Fibroblast of gingiva (primary cell): Measurements from ENCODE around the gene ARHGAP11A.

Source experiments
- DNase-seq: peaks from one replicate; pipeline ENCODE4 v3.0.0-alpha.2; 2011; ENCODE audit warnings: low read depth

Gene ARHGAP11A

DNA sequence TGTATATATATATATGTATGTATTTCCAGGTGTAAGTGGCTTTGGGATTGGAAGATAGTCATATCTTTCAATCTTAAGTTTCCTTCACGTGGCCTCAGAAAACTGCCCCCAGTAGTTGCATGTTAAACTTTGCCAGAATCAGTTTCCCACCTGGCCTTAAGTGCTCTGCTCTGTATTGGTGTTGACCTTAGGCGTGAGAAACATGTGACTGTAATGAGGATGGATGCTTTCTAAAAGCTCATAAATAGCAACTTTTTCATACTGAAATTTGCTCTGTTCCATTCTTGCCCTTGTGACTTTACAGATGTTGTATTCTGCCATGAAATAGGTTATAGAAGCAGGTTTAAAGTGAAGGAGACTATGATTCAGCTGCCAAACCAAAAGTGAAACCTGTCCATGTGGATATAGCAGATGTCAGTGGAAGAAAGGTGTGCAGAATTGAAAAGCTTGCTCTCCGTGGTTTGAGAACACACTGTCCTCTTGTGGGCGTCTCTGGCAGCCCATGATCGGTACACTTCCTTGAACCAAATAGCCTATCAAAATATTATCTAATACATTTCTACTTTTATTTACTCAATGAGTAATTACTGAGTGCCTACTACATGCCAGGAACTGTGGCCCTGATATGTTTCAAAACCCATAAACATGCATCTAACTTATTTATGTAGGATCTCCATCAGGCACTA, 42.0 kb downstream of the ARHGAP11A start:
- no peak for DNase-seq

- no peak for DNase-seq
Observed at GRCh38 chr15:32657941-32658340, 42.6 kb downstream of the ARHGAP11A start.

DNA sequence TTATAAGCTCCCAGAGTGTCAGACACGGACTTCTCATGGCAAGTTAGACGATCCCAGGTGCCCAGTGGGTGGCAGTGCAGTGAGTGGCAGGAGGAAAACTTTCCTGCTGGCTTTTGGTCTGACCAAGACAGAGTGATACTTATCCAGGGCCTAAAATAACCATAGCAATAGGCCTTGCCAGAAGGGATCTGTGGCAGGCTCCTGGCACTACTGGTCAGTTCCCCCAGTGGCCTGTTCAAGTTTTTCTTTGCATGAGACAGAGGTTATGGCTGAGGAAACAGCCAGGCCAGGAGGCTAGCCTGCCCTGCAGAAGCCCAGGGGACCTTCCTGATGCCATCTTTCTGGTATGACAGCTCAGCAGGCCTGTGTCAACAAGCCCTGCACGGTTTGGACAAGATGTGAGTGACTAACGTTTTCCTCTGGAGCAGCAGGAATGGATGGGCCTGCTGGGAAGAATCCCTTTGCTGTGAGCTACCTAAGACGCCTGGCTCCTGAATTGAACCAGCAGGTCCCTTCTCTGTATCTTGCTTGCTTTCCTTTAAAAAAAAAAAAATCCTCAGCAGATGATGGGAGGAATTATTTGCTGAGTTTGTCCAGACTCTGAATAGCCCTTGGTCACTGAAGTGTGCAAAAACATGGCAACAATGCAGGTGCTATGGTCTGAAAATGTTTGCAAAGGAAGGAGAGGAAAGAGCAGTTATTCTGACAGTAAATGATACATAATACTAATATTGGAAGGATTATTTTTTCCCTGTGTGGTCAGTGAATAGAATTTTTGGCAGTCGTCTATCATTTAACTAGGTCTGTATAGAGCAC, 44.2 kb downstream of the ARHGAP11A start:
- DNase-seq: peak; percentile 96

- DNase-seq: no peak
Observed at GRCh38 chr15:32663671-32664070, 48.4 kb downstream of the ARHGAP11A start.

DNA sequence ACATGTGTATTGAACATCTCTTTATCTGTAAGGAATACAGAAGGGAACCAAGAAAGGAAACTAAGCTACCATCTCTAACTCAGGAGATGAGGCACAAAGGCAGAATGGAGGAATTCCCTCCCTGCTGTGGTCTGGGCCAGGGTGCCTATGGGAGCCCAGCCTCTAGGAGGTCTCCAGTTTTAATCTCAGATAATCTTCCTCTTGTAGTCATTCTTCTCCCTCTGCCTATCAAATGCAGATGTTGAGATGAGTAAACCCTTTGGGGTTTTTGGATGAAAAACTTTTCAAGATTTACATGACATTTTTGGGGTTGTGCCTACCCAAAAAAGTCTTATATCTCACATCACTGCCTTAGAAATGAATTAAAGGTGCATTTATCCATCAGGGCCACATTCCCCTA, 49.5 kb downstream of the ARHGAP11A start:
- DNase-seq: no peak

DNA sequence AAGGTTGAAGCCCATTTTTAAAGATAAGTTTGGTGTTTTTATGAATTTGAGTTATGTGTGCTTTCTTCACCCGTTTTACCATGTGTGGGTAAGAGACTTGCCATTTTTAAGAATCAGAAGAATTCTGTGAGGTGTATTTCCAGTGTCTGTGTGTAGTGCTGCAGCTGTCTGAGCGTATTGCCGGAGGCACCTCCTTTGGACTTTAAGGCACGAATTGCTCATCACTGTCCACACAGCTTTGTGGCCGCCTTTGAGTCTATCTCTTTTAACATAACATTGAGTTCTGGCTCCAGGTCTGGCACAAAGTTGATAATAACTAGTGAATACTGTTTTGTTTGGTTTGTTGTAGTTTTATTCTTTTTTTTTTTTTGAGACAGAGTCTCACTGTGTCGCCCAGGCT, 52.0 kb downstream of the ARHGAP11A start:
- no peak for DNase-seq

GRCh38 chr15:32668942-32669341, 53.6 kb downstream of the ARHGAP11A start:
- no peak for DNase-seq

- peak; percentile 97 for DNase-seq
Observed at GRCh38 chr15:32669896-32670611, 54.8 kb downstream of the ARHGAP11A start.

- peak; percentile 64 for DNase-seq
Observed at GRCh38 chr15:32670623-32671022, 55.3 kb downstream of the ARHGAP11A start.

- peak; percentile 85 for DNase-seq
Observed at GRCh38 chr15:32671339-32672325, 56.3 kb downstream of the ARHGAP11A start.

GRCh38 chr15:32674681-32675080, 59.4 kb downstream of the ARHGAP11A start:
- peak; percentile 58 for DNase-seq

- DNase-seq: no peak
Observed at GRCh38 chr15:32675466-32675865, 60.2 kb downstream of the ARHGAP11A start.

- no peak for DNase-seq
Observed at GRCh38 chr15:32676169-32676568, 60.9 kb downstream of the ARHGAP11A start.

- DNase-seq: peak; percentile 78
Observed at GRCh38 chr15:32677238-32677750, 62.0 kb downstream of the ARHGAP11A start.

GRCh38 chr15:32679298-32679690, 64.0 kb downstream of the ARHGAP11A start:
- no peak for DNase-seq

GRCh38 chr15:32682569-32682968, 67.3 kb downstream of the ARHGAP11A start:
- peak; percentile 93 for DNase-seq

DNA sequence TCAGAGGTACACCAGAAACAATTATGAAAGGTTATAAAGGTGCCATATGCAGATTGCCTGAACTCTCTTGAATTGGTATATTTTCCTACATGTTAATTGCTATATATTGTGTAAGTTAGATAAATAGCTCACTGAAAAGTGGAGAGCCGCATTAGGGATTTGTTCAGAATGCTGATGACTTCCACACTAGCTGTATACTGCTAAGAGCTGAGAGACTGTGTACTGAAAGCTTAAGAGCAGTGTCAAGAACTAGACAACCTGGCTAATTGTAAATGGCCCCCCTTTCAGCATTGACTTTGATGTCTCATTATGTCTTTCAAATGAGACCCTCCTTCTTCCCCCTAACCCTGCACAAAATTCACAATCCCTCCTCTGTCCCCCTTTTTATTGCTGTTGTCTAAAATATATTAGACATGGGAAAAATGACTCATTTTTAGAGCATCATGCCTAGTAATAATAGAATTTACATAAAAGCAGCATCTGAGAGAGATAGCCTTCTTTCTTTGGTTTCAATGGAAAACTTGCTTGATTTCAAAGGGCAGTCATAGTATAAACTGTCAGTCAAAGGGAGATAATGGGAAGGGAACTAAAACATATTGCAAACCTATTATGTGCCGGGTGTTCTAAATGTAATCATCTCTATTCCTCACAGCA, 67.8 kb downstream of the ARHGAP11A start:
- no peak for DNase-seq

- peak; percentile 90 for DNase-seq
Observed at GRCh38 chr15:32683906-32684584, 68.7 kb downstream of the ARHGAP11A start.

GRCh38 chr15:32685576-32685975, 70.3 kb downstream of the ARHGAP11A start:
- DNase-seq: peak; percentile 52

DNA sequence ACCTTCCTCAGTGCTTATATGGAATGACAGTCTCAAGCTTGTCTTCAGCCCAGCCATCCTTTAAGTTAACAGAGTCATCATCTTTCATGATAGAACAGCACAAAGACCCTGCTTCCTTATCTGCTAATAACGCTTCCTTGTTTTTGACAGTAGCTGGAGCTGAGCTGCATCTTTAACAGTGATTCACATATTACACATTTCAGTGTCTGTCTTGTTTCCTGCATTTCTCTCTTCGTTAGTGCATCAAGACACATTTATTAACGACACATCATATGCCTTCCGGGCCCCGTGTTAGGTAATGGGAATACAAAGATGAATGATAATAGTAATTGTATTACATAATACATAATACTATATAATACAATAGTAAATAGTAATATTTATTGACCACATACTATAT, 72.3 kb downstream of the ARHGAP11A start:
- DNase-seq: no peak
